Peyer's patch (tissue), 4 donors: Measurements from ENCODE around the gene CAMKK2. TPM values are rescaled to one million over a fixed set of nuclear protein-coding genes. Genes with fewer than 3 reads are reported as not detected.
A peak's percentile ranks its signal among the peaks of the same experiment; 100 is the strongest.

Experiments used
- DNase-seq, 3 donors: peaks; one replicate each; pipeline ENCODE4 v3.0.0-alpha.2; 2017 to 2019
- H3K27ac ChIP-seq, 4 donors: fragments of 200-600 bp; sonication (generic); one replicate each; pipeline ENCODE4 v1.5.1; 2016 to 2019
- H3K27me3 ChIP-seq, 2 donors: fragments of 200-600 bp; sonication (generic); one replicate each; pipeline ENCODE4 v1.5.1; 2019
- H3K36me3 ChIP-seq, 3 donors: fragments of 200-600 bp; sonication (generic); one replicate each; pipeline ENCODE4 v1.5.1; 2016 to 2019
- H3K4me1 ChIP-seq, 4 donors: fragments of 200-600 bp; sonication (generic); one replicate each; pipeline ENCODE4 v1.5.1; 2016 to 2019
- H3K4me3 ChIP-seq, 4 donors: fragments of 200-600 bp; sonication (generic); 1 replicate in 3 of 4; 2 replicates in 1 of 4; pipeline ENCODE4 v1.5.1; 2016 to 2019; ENCODE audit warnings: mild to moderate bottlenecking in 1 of 4
- H3K9me3 ChIP-seq, 4 donors: fragments of 200-600 bp; sonication (generic); one replicate each; pipeline ENCODE4 v1.5.1; 2016 to 2019; ENCODE audit warnings: mild to moderate bottlenecking in 1 of 4
- POLR2A ChIP-seq, 2 donors: fragments of 450-650 bp; IDR thresholded peaks; one replicate each; pipeline ENCODE4 v1.5.1; 2017; ENCODE audit warnings: antibody characterized with exemption in 2 of 2, mild to moderate bottlenecking in 2 of 2, moderate library complexity in 2 of 2
- total RNA-seq, 4 donors: library from RNA; depleted of rRNA; stranded (reverse); fragments of >200 nt; gene quantifications; one replicate each; pipeline ENCODE4 v1.1.0, GENCODE V29; 2016
- TF ChIP-seq, protein P1 (sequence below), 6 experiments: fragments of 450-650 bp in 4 of 6; fragments of 200-600 bp in 2 of 6; sonication (generic) in 1 of 6; IDR thresholded peaks; one replicate each; pipeline ENCODE4 v1.5.1; 2017 to 2019; ENCODE audit warnings: antibody characterized with exemption in 6 of 6, mild to moderate bottlenecking in 3 of 6, moderate library complexity in 1 of 6

The CAMKK2 gene
- 10 to 100 TPM; 23.1 to 92.4 (median 59.9) TPM for total RNA-seq

GRCh38 chr12:121296618-121297434 lies at the start of gene CAMKK2:
CAMKK2 (minus strand) TSS chr12:121296709; CDS start chr12:121274526, 22,183 bp downstream.
- Histone ChIP-seq H3K4me1 (peaks cover 0 to 27% (median 7%) of the 10 kb centered on the region in 4 donors), H3K27ac (peak within 1 kb of the TSS; percentile 90 to 98 (median 95)), H3K27me3 (no peaks in the 10 kb centered on the region), H3K9me3 (no peaks in the 10 kb centered on the region), H3K4me3 (peak within 1 kb of the TSS; percentile 90 to 100 (median 98)), H3K36me3 (peaks cover 0 to 10% (median 0%) of the 10 kb centered on the region in 3 donors)
- TF ChIP-seq POLR2A (IDR thresholded peaks at IDR 0.05), result peak; percentile 67 to 85
- TF ChIP-seq, protein P1, sequence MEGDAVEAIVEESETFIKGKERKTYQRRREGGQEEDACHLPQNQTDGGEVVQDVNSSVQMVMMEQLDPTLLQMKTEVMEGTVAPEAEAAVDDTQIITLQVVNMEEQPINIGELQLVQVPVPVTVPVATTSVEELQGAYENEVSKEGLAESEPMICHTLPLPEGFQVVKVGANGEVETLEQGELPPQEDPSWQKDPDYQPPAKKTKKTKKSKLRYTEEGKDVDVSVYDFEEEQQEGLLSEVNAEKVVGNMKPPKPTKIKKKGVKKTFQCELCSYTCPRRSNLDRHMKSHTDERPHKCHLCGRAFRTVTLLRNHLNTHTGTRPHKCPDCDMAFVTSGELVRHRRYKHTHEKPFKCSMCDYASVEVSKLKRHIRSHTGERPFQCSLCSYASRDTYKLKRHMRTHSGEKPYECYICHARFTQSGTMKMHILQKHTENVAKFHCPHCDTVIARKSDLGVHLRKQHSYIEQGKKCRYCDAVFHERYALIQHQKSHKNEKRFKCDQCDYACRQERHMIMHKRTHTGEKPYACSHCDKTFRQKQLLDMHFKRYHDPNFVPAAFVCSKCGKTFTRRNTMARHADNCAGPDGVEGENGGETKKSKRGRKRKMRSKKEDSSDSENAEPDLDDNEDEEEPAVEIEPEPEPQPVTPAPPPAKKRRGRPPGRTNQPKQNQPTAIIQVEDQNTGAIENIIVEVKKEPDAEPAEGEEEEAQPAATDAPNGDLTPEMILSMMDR (IDR thresholded peaks at IDR 0.05), result peak in 4 of 6 experiments; percentile 14 to 30 (median 20)
- peak; percentile 73 to 94 (median 91) for DNase-seq

GRCh38 chr12:121345151-121345815 lies 48.8 kb upstream of the CAMKK2 start:
- no peak overlapping the region for H3K4me3 ChIP-seq
- H3K4me1 ChIP-seq, result no peaks in the 10 kb centered on the region
- no peak for DNase-seq
- H3K27ac ChIP-seq, result no peak overlapping the region
- TF ChIP-seq, protein P1 (IDR thresholded peaks at IDR 0.05), result no peak
- TF ChIP-seq POLR2A (IDR thresholded peaks at IDR 0.05), result no peak
- no peaks in the 10 kb centered on the region for H3K27me3 ChIP-seq
- H3K9me3 ChIP-seq, result no peaks in the 10 kb centered on the region
- H3K36me3 ChIP-seq, result peaks cover 0 to 65% (median 0%) of the 10 kb centered on the region in 3 donors

DNA sequence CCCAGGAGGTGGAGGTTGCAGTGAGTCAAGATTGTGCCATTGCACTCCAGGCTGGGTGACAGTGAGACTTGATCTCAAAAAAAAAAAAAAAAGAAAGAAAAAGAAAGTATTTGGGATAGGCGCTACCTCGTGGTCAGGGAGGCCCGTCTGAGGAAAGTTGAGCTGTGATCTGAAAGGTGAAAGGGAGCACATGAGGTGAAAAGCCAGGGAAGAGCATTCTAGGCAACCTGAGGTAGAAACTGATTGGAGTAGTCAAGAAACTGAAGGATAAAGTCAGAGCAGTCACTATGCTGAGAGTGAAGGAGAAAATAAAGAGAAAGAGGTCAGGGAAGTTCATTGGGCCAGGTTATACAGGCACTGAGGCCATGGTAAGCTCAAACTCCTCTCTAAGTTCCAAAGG lies 48.0 kb upstream of the CAMKK2 start:
- Histone ChIP-seq H3K9me3 (no peaks in the 10 kb centered on the region), H3K4me1 (no peaks in the 10 kb centered on the region), H3K27ac (no peak overlapping the region), H3K36me3 (peaks cover 0 to 71% (median 0%) of the 10 kb centered on the region in 3 donors), H3K27me3 (no peaks in the 10 kb centered on the region), H3K4me3 (no peak overlapping the region)
- DNase-seq, result no peak
- TF ChIP-seq POLR2A (IDR thresholded peaks at IDR 0.05), result no peak
- TF ChIP-seq, protein P1 (IDR thresholded peaks at IDR 0.05), result no peak

- no peak for TF ChIP-seq POLR2A (IDR thresholded peaks at IDR 0.05)
- TF ChIP-seq, protein P1 (IDR thresholded peaks at IDR 0.05), result no peak
- peaks cover 0 to 74% (median 0%) of the 10 kb centered on the region in 3 donors for H3K36me3 ChIP-seq
- no peaks in the 10 kb centered on the region for H3K27me3 ChIP-seq
- no peak for DNase-seq
- no peaks in the 10 kb centered on the region for H3K9me3 ChIP-seq
- H3K4me1 ChIP-seq, result no peaks in the 10 kb centered on the region
- H3K27ac ChIP-seq, result no peak overlapping the region
- H3K4me3 ChIP-seq, result no peak overlapping the region
Observed at GRCh38 chr12:121337416-121337815, 40.9 kb upstream of the CAMKK2 start.

- TF ChIP-seq, protein P1 (IDR thresholded peaks at IDR 0.05), result peak; percentile 81 to 94 (median 91)
- TF ChIP-seq POLR2A (IDR thresholded peaks at IDR 0.05), result no peak
- no peak for DNase-seq
- peaks cover 0 to 75% (median 0%) of the 10 kb centered on the region in 3 donors for H3K36me3 ChIP-seq
- H3K9me3 ChIP-seq, result no peaks in the 10 kb centered on the region
- H3K27ac ChIP-seq, result no peak overlapping the region
- no peaks in the 10 kb centered on the region for H3K27me3 ChIP-seq
- H3K4me1 ChIP-seq, result no peaks in the 10 kb centered on the region
- H3K4me3 ChIP-seq, result no peak overlapping the region
Observed at GRCh38 chr12:121334513-121335343, 38.2 kb upstream of the CAMKK2 start.
